ENCODE data around the gene SLC27A5. TPM values are rescaled to one million over a fixed set of nuclear protein-coding genes. Genes with fewer than 3 reads are reported as not detected.

The SLC27A5 gene
- total RNA-seq, 1 donor from 2014 or later: 35.8 TPM

- no peak for DNase-seq (ENCODE audit: extremely low spot score in 2 of 2)
- TF ChIP-seq CTCF (IDR thresholded peaks at IDR 0.05) (no peak), POLR2AphosphoS5 (IDR thresholded peaks at IDR 0.05; ENCODE audit: insufficient read depth in 1 of 2, low read depth in 1 of 2) (no peak), POLR2A (IDR thresholded peaks at IDR 0.05) (no peak)
- no peaks in the 10 kb centered on the region for H3K36me3 ChIP-seq
- no peaks in the 10 kb centered on the region for H3K9me3 ChIP-seq
- intact Hi-C loops (cut with DNase I): no loop called here
- no peak overlapping the region for H3K27ac ChIP-seq
- no peaks in the 10 kb centered on the region for H3K27me3 ChIP-seq
- H3K4me3 ChIP-seq: no peak overlapping the region
- peaks cover 21% of the 10 kb centered on the region for H3K4me1 ChIP-seq
Measured at GRCh38 chr19:58522709-58523108, 10.9 kb upstream of the SLC27A5 start.

GRCh38 chr19:58521651-58522050 lies 9.9 kb upstream of the SLC27A5 start:
- H3K27ac ChIP-seq: no peak overlapping the region
- intact Hi-C loops (cut with DNase I): no loop called here

GRCh38 chr19:58520257-58520599 lies 8.4 kb upstream of the SLC27A5 start:
- H3K9me3 ChIP-seq: no peaks in the 10 kb centered on the region
- no peak for DNase-seq (ENCODE audit: extremely low spot score in 2 of 2)
- intact Hi-C loops (cut with DNase I): no loop called here

More at GRCh38 chr19:58521651-58522050, 9.9 kb upstream of the SLC27A5 start:
- H3K4me3 ChIP-seq: no peak overlapping the region
- peaks cover 0 to 7% of the 10 kb centered on the region in 2 donors for H3K36me3 ChIP-seq
- TF ChIP-seq POLR2AphosphoS5 (IDR thresholded peaks at IDR 0.05; ENCODE audit: insufficient read depth in 1 of 2, low read depth in 1 of 2) (no peak), CTCF (IDR thresholded peaks at IDR 0.05) (no peak), POLR2A (IDR thresholded peaks at IDR 0.05) (no peak)
- H3K27me3 ChIP-seq: no peaks in the 10 kb centered on the region
- no peak for DNase-seq (ENCODE audit: extremely low spot score in 2 of 2)
- H3K4me1 ChIP-seq: peaks cover 28% of the 10 kb centered on the region
- no peaks in the 10 kb centered on the region for H3K9me3 ChIP-seq

GRCh38 chr19:58519355-58520256 lies 7.8 kb upstream of the SLC27A5 start, which contains the start of gene ZBTB45:
Gene ZBTB45, minus strand, starts transcription at chr19:58519810. Its CDS starts 2,137 bp downstream, at chr19:58517673.
- intact Hi-C loops (cut with DNase I): no loop called here
- Histone ChIP-seq H3K4me1 (peaks cover 47% of the 10 kb centered on the region), H3K4me3 (peak within 1 kb of the TSS; percentile 76 to 93), H3K9me3 (no peaks in the 10 kb centered on the region), H3K27me3 (no peaks in the 10 kb centered on the region), H3K36me3 (peaks cover 0 to 18% of the 10 kb centered on the region in 2 donors), H3K27ac (peak within 1 kb of the TSS; percentile 97)
- no peak for DNase-seq (ENCODE audit: extremely low spot score in 2 of 2)
- TF ChIP-seq POLR2AphosphoS5 (IDR thresholded peaks at IDR 0.05; ENCODE audit: insufficient read depth in 1 of 2, low read depth in 1 of 2): peak; percentile 89 to 91
- TF ChIP-seq CTCF (IDR thresholded peaks at IDR 0.05): peak; percentile 67 to 74 (median 73)
- TF ChIP-seq POLR2A (IDR thresholded peaks at IDR 0.05): peak in 1 of 2 donors; percentile 31

More at GRCh38 chr19:58520257-58520599, 8.4 kb upstream of the SLC27A5 start:
- Histone ChIP-seq H3K36me3 (peaks cover 0 to 18% of the 10 kb centered on the region in 2 donors), H3K4me1 (peaks cover 41% of the 10 kb centered on the region), H3K27me3 (no peaks in the 10 kb centered on the region), H3K27ac (peak overlapping the region; percentile 97), H3K4me3 (peak overlapping the region; percentile 76 to 93)
- TF ChIP-seq CTCF (IDR thresholded peaks at IDR 0.05): no peak
- no peak for TF ChIP-seq POLR2AphosphoS5 (IDR thresholded peaks at IDR 0.05; ENCODE audit: insufficient read depth in 1 of 2, low read depth in 1 of 2)
- no peak for TF ChIP-seq POLR2A (IDR thresholded peaks at IDR 0.05)

GRCh38 chr19:58519087-58519354 lies 7.2 kb upstream of the SLC27A5 start:
- Histone ChIP-seq H3K9me3 (no peaks in the 10 kb centered on the region), H3K4me3 (peak overlapping the region; percentile 76 to 93), H3K27me3 (no peaks in the 10 kb centered on the region), H3K27ac (peak overlapping the region; percentile 97), H3K4me1 (peaks cover 53% of the 10 kb centered on the region), H3K36me3 (peaks cover 0 to 18% of the 10 kb centered on the region in 2 donors)
- TF ChIP-seq POLR2AphosphoS5 (IDR thresholded peaks at IDR 0.05; ENCODE audit: insufficient read depth in 1 of 2, low read depth in 1 of 2) (no peak), POLR2A (IDR thresholded peaks at IDR 0.05) (no peak), CTCF (IDR thresholded peaks at IDR 0.05) (no peak)
- intact Hi-C loops (cut with DNase I): no loop called here
- no peak for DNase-seq (ENCODE audit: extremely low spot score in 2 of 2)

Data from vagina (tissue), 2 donors.